GM23248 (cell line): ENCODE results near the gene FAM229A.

Source experiments
- EZH2 ChIP-seq: fragments of 200-600 bp; sonication (generic); IDR thresholded peaks from 2 replicates; pipeline ENCODE4 v1.6.1; 2018; ENCODE audit warnings: antibody characterized with exemption, mild to moderate bottlenecking; ENCODE audit not compliant: insufficient read depth, poor library complexity, severe bottlenecking
- EZH2phosphoT487 ChIP-seq: fragments of 200-600 bp; sonication (generic); IDR thresholded peaks from 2 replicates; pipeline ENCODE4 v1.6.1; 2018; ENCODE audit warnings: antibody characterized with exemption, moderate library complexity, mild to moderate bottlenecking, low read depth; ENCODE audit not compliant: insufficient read depth

DNA sequence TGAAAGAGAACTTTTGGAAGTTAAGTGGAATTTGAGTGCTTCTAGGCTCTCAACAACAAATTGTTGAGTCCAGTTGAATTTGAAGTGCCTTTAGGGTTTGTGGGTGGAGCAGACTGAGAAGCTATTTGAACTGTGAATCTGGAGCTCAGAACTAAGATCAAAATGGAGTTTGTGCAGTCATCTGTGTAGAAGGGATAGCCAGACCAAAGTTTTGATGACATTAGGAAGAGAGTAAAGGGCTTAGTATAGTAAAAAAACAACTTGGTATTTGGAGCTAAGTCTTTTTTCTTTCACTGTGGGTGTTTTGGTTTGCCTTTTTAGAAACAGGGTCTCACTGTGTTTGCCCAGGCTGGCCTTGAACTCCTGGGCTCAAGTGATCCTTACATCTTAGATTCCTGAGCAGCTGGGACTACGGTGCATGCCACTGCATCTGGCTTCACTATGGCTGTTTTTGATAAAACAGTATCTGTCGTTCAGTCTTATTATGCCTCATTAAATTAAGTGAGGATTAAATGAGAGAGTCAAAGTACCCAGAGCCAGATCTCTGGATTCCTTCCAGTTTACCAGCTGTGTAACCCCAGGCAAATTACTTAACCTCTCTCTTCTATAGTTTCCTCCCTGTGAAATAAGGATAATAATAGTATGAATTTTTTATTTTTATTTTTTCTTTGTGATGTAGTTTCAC lies 50.4 kb downstream of the FAM229A start:
- TF ChIP-seq EZH2phosphoT487 (no peak), EZH2 (no peak)
